GM12878 (cell line): ENCODE data around the gene IRF4. TPM values are rescaled to one million over a fixed set of nuclear protein-coding genes. Genes with fewer than 3 reads are reported as not detected.

Experiments used
- ATAC-seq: fragments of 200-7000 bp; cut with Tn5 transposase; 3 replicates; pipeline ENCODE4 v1.9.1; 2020; ENCODE audit warnings: mild to moderate bottlenecking, moderate library complexity
- BruUV-seq: library from RNA; stranded (reverse); fragments of 400-500 nt; replicated peaks from 2 replicates; lab custom pipeline; 2021; lab: Mats Ljungman, UMichigan
- CTCF ChIA-PET: fragments of 300-600 bp; sonication (Branson Sonifier 250); formaldehyde crosslinking; extraction: SDS; loops from one replicate; lab custom pipeline; 2021; ENCODE audit warnings: inconsistent platforms; lab: Yijun Ruan, JAX
- POLR2A ChIA-PET: fragments of 350-600 bp; formaldehyde crosslinking; extraction: SDS; loops from one replicate; lab custom pipeline; 2021; ENCODE audit warnings: inconsistent platforms; lab: Charles Lee
- RAD21 ChIA-PET: fragments of 300-600 bp; sonication (Branson Sonifier 250); formaldehyde crosslinking; loops from one replicate; lab custom pipeline; 2023; ENCODE audit warnings: antibody characterized with exemption; ENCODE audit not compliant: unreplicated experiment; lab: Charles Lee
- SMC1A ChIA-PET: fragments of 300-600 bp; sonication (Branson Sonifier 250); formaldehyde crosslinking; loops from one replicate; lab custom pipeline; 2023; ENCODE audit not compliant: unreplicated experiment, uncharacterized antibody; lab: Charles Lee
- DNase-seq: peaks from one replicate; pipeline ENCODE4 v3.0.0-alpha.2; 2011; ENCODE audit warnings: low read depth, low spot score
- FAIRE-seq: peaks from 3 replicates; lab custom pipeline; 2011; peaks lifted over from hg19 to GRCh38; lab: Jason Lieb, UNC
- H2AFZ ChIP-seq: 2 replicates; pipeline ENCODE4 v1.6.0; 2011; ENCODE audit warnings: low read depth, low read length, control low read depth; ENCODE audit not compliant: control insufficient read depth
- H3K27ac ChIP-seq: 2 replicates; pipeline ENCODE4 v1.5.1; 2011; ENCODE audit warnings: control low read depth; ENCODE audit not compliant: control insufficient read depth, insufficient read depth
- H3K27me3 ChIP-seq, 2 experiments: replicated peaks in 1 of 2; 2 replicates each; pipeline versions ENCODE4 v1.6.0 to v1.6.1; 2011; ENCODE audit warnings: low read length in 1 of 2; ENCODE audit not compliant: control insufficient read depth in 2 of 2, insufficient read depth in 2 of 2
- H3K36me3 ChIP-seq, 2 experiments: 2 replicates each; pipeline ENCODE4 v1.5.1; 2011; ENCODE audit warnings: low read length in 1 of 2; ENCODE audit not compliant: control insufficient read depth in 2 of 2, insufficient read depth in 2 of 2
- H3K4me1 ChIP-seq: 2 replicates; pipeline ENCODE4 v1.6.1; 2011; ENCODE audit warnings: mild to moderate bottlenecking, low read length, moderate library complexity, mixed read lengths; ENCODE audit not compliant: control insufficient read depth, insufficient read depth
- H3K4me2 ChIP-seq: 2 replicates; pipeline ENCODE4 v1.6.0; 2011; ENCODE audit warnings: control low read depth; ENCODE audit not compliant: control insufficient read depth, insufficient read depth
- H3K4me3 ChIP-seq: fragments of 200-600 bp; sonication (generic); 2 replicates; pipeline ENCODE4 v1.5.1; 2016
- H3K79me2 ChIP-seq: 2 replicates; pipeline ENCODE4 v1.6.0; 2011; ENCODE audit warnings: low read length; ENCODE audit not compliant: control insufficient read depth, insufficient read depth
- H3K9ac ChIP-seq: 2 replicates; pipeline ENCODE4 v1.8.0; 2011; ENCODE audit warnings: low read length, control low read depth, mixed read lengths; ENCODE audit not compliant: control insufficient read depth, insufficient read depth
- H3K9me3 ChIP-seq: replicated peaks from 3 replicates; pipeline ENCODE4 v1.5.1; 2011; ENCODE audit warnings: mild to moderate bottlenecking, low read length; ENCODE audit not compliant: control insufficient read depth, insufficient read depth
- H4K20me1 ChIP-seq: 2 replicates; pipeline ENCODE4 v1.6.0; 2011; ENCODE audit not compliant: control insufficient read depth, insufficient read depth
- HSF1 ChIP-seq: fragments of 150-350 bp; IDR thresholded peaks from 2 replicates; pipeline ENCODE4 v1.6.1; 2014; ENCODE audit warnings: mild to moderate bottlenecking, low read depth, low read length
- IRF5 ChIP-seq: fragments of 450-650 bp; IDR thresholded peaks from 2 replicates; pipeline ENCODE4 v1.6.1; 2017; ENCODE audit warnings: borderline replicate concordance
- JUNB ChIP-seq: IDR thresholded peaks from 2 replicates; pipeline ENCODE4 v1.6.1; 2016; ENCODE audit warnings: antibody characterized with exemption, mild to moderate bottlenecking
- PRDM15 ChIP-seq: fragments of 450-650 bp; formaldehyde crosslinking; IDR thresholded peaks from 2 replicates; pipeline ENCODE4 v1.4.0; 2020; ENCODE audit warnings: mild to moderate bottlenecking, moderate library complexity
- TCF12 ChIP-seq: IDR thresholded peaks from 2 replicates; pipeline ENCODE4 v1.6.1; 2011; ENCODE audit warnings: low read depth, mild to moderate bottlenecking, low read length
- TCF3 ChIP-seq: IDR thresholded peaks from 2 replicates; pipeline ENCODE4 v1.6.1; 2012; ENCODE audit warnings: low read depth, mild to moderate bottlenecking, low read length, borderline replicate concordance; ENCODE audit not compliant: insufficient read depth
- YBX1 ChIP-seq: fragments of 450-650 bp; IDR thresholded peaks from 2 replicates; pipeline ENCODE4 v1.6.1; 2016; ENCODE audit warnings: antibody characterized with exemption
- ZNF622 ChIP-seq: fragments of 450-650 bp; IDR thresholded peaks from 2 replicates; pipeline ENCODE4 v1.6.1; 2017; ENCODE audit warnings: mild to moderate bottlenecking, inconsistent platforms
- WGBS: methylation state at CpG from one replicate; pipeline ENCODE4 v1.1.6; 2016; ENCODE audit warnings: low lambda C conversion rate; ENCODE audit not compliant: insufficient replicate concordance, insufficient coverage; ENCODE audit errors: missing lambda C conversion rate; 5-methylcytosine and 5-hydroxymethylcytosine counted together
- in situ Hi-C: fragments of 300-500 bp; cut with MboI; formaldehyde crosslinking; loops from 9 replicates; pipeline ENCODE4 v1.14.3; 2018; ENCODE audit warnings: mixed read lengths
- intact Hi-C: fragments of 100-400 bp; cut with micrococcal nuclease; formaldehyde crosslinking; loops from one replicate; pipeline ENCODE4 v1.14.2; 2022; ENCODE audit not compliant: unreplicated experiment
- polyA plus RNA-seq, 11 experiments: library from polyadenylated mRNA; depleted of rRNA in 4 of 11; unstranded in 6 of 11; stranded (reverse) in 5 of 11; fragments of >200 nt; fragmentation: Nextera tagmentation in 4 of 11; fragmentation: Illumina TruSeq in 1 of 11; extraction: Ambion mirVana in 4 of 11; extraction: Trizol in 1 of 11; gene quantifications; 1 replicate in 1 of 11; 2 replicates in 10 of 11; pipeline versions ENCODE4 v1.2.1 to v1.2.3, GENCODE V29; 2011 to 2016; ENCODE audit warnings: inconsistent platforms in 2 of 11, missing spikeins in 2 of 11, low read depth in 1 of 11
- total RNA-seq, 4 experiments: library from RNA; depleted of rRNA in 3 of 4; stranded (reverse); fragments of >200 nt in 3 of 4; fragmentation: Illumina TruSeq in 1 of 4; extraction: Trizol in 1 of 4; gene quantifications; 2 replicates each; pipeline versions ENCODE4 v1.2.1 to v1.2.3, GENCODE V29; 2013 to 2021
- TF ChIP-seq, protein P1 (sequence below): fragments of 450-650 bp; formaldehyde crosslinking; IDR thresholded peaks from 2 replicates; pipeline ENCODE4 v1.4.0; 2022; ENCODE audit warnings: mild to moderate bottlenecking, moderate library complexity

Gene IRF4
- total and polyA plus RNA-seq, 10 of the 15 experiments (the other 5 are each of a cell fraction or from before 2014, with no cell fraction given) = 50.0 to 495 (median 257) TPM

DNA sequence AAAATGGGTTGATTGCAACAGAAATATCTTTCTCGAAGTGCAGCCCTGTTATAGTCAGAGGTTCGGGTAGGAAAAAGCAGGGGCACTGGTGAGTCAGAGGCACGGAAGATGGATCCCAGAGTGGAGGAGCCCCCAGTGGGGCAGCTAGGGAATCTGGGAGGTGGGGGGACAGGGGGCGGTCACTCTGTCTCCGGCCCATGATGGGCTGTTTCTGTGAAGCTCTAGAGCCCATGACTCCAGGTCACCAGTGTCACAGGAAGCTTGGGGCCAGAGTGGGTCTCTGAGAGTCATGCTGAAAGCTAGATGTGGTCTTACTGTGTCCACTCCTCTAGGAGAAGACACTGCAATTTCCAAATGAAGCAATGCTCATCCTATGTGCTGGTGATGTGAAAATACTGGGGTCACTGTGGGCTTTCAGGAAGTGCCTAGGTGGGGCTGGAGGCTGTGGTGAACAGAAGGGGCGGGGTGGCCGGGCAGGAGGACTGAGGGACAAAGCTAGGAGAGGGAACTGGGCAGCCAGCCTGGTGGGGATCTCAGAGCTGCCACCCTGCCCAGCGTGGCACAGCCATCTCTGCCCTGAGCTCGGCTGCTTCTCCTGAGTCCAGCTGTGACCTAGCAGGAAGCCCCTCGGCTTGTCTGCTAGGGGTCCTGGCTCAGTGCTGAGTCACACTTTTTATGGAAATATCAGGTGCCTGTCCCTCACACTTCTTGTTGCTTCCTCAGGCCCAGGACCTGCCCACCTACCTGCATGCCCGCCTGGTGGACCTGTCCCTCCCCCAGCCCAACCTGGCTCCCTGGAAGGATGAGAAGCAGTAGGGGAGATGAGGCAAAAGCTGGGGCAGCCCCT is 54.2 kb downstream of the IRF4 start (continued):
- TF ChIP-seq HSF1 (no peak), TCF12 (no peak), TCF3 (no peak), JUNB (no peak)

GRCh38 chr6:446418-447366 is 55.1 kb downstream of the IRF4 start:
- ChIA-PET SMC1A (no interaction called here), CTCF (interaction anchor here (0.7 kb wide), 1 partner anchor 57 kb away, joined by 3 read pairs; no protein-coding TSS in a partner anchor), POLR2A (no interaction called here)
- no peak for TF ChIP-seq ZNF622
- no peak for TF ChIP-seq IRF5
- TF ChIP-seq PRDM15 = no peak
- TF ChIP-seq, protein P1, sequence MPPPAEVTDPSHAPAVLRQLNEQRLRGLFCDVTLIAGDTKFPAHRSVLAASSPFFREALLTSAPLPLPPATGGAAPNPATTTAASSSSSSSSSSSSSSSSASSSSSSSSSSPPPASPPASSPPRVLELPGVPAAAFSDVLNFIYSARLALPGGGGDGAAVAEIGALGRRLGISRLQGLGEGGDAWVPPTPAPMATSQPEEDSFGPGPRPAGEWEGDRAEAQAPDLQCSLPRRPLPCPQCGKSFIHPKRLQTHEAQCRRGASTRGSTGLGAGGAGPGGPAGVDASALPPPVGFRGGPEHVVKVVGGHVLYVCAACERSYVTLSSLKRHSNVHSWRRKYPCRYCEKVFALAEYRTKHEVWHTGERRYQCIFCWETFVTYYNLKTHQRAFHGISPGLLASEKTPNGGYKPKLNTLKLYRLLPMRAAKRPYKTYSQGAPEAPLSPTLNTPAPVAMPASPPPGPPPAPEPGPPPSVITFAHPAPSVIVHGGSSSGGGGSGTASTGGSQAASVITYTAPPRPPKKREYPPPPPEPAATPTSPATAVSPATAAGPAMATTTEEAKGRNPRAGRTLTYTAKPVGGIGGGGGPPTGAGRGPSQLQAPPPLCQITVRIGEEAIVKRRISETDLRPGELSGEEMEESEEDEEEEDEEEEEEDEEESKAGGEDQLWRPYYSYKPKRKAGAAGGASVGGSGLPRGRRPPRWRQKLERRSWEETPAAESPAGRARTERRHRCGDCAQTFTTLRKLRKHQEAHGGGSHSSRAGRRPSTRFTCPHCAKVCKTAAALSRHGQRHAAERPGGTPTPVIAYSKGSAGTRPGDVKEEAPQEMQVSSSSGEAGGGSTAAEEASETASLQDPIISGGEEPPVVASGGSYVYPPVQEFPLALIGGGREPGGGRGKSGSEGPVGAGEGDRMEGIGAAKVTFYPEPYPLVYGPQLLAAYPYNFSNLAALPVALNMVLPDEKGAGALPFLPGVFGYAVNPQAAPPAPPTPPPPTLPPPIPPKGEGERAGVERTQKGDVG = no peak
- no peak for TF ChIP-seq YBX1

More at GRCh38 chr6:446418-447366, 55.1 kb downstream of the IRF4 start:
- Histone ChIP-seq H3K4me1 (peaks cover 10% of the 10 kb centered on the region; the same call in 1 of the 2 replicates), H3K9ac (no peak overlapping the region), H3K36me3 (no peaks in the 10 kb centered on the region), H3K27me3 (no peaks in the 10 kb centered on the region), H3K4me2 (0 out of 2 replicates have a peak overlapping the region, but pooled peaks have one; percentile 17), H2AFZ (no peak overlapping the region), H3K9me3 (no peaks in the 10 kb centered on the region; the same call in 2 of the 3 replicates), H3K79me2 (no peaks in the 10 kb centered on the region), H4K20me1 (no peaks in the 10 kb centered on the region), H3K27ac (no peak overlapping the region), H3K4me3 (no peak overlapping the region)
- RAD21 ChIA-PET = interaction anchor here (0.7 to 1.8 kb wide), 3 partner anchors 12 to 56 kb away, joined by 3 to 8 read pairs (median 4); no protein-coding TSS in a partner anchor
- FAIRE-seq (no peak), ATAC-seq (peak; percentile 55), DNase-seq (no peak)
- 61% methylated on average over 28 of the region's 28 CpGs for WGBS
- no TSS peak for BruUV-seq
- in situ Hi-C loops = no loop called here
- intact Hi-C loops = no loop called here
